UCSD-AML1 (cell line): ENCODE data around the gene TNNI2.
A peak's percentile ranks its signal among the peaks of the same experiment; 100 is the strongest.

Source experiments
- DNase-seq: peaks from one replicate; lab custom pipeline; 2025; ENCODE audit not compliant: unreplicated experiment; lab: John Stamatoyannopoulos, UW

Gene TNNI2

DNA sequence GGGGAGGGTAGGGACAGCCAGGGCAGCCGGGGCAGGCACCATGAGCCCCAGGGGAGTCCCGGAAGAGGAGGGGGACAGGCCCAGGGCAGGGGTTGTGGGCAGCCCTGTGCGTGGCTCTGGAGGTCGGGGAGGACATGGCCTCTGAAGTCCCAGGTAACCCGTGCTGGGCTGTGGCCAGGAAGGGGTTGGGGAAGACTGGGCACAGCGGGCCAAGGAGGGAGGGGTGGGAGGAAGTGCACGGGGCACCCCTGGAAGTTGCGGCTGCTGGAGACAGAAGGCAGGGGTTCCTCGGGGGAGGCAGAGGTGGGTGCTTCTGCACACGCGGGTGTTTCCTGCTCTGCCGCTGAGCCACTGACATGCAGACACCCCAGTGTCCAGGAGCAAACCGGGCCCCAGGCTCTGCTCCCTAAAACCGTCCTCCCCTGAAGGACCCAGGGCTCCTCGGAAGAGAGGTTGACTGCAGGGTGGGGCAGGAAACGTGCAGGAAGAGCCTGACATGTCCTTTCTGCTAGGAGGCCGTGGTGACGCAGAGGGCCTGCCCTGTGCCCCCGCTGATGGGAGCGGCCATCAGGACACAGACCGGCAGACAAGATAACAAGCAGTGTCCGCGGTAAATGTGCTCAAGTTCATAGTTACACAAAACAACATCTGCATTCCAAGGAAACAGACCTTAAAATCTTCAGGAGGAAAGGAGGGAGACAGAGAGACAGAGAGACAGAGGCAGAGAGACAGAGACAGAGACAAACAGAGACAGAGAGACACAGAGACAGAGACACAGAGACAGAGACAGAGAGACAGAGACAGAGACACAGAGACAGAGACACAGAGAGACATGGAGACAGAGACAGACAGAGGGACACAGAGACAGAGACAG is 5.7 kb downstream of the TNNI2 start:
- DNase-seq, result peak; percentile 70

DNA sequence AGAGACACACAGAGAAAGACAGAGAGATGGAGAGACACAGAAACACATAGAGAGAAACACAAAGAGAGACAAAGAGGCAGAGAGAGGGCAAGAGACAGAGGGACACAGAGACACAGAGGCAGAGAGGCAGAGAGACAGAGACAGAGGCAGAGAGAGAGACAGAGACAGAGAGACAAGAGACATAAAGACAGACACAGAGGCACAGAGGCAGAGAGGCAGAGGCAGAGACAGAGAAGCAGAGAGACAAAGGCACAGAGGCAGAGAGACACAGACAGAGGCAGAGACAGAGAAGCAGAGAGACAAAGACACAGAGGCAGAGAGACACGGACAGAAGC is 6.3 kb downstream of the TNNI2 start:
- DNase-seq, result no peak

GRCh38 chr11:1845561-1846452 is 7.0 kb downstream of the TNNI2 start:
- DNase-seq, result no peak

DNA sequence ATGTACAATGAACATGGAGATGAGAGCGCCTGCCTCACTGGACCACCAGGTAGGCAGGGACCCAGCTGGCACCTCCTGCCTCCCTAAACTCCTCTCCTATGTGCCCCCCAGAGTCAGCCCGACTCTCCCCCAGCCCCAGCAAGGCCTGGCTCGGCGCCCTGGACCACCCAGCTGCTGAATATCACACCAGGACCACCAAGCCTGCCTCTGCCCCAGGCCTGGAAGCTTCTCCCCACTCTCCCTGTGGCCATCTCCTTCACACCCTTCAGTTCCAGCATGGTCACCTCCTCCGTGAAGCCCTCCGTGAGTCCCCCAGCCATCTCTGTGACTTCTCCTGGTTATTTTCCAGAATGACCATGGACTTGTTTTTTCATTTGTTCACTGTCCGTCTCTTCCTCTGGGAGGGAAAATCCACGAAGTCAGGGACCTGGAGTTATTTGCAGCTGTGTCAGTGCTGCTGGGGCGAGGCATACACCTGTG is 7.7 kb downstream of the TNNI2 start:
- no peak for DNase-seq

GRCh38 chr11:1847006-1847735 is 8.4 kb downstream of the TNNI2 start:
- no peak for DNase-seq

GRCh38 chr11:1847926-1848639 is 9.3 kb downstream of the TNNI2 start:
- DNase-seq, result no peak

DNA sequence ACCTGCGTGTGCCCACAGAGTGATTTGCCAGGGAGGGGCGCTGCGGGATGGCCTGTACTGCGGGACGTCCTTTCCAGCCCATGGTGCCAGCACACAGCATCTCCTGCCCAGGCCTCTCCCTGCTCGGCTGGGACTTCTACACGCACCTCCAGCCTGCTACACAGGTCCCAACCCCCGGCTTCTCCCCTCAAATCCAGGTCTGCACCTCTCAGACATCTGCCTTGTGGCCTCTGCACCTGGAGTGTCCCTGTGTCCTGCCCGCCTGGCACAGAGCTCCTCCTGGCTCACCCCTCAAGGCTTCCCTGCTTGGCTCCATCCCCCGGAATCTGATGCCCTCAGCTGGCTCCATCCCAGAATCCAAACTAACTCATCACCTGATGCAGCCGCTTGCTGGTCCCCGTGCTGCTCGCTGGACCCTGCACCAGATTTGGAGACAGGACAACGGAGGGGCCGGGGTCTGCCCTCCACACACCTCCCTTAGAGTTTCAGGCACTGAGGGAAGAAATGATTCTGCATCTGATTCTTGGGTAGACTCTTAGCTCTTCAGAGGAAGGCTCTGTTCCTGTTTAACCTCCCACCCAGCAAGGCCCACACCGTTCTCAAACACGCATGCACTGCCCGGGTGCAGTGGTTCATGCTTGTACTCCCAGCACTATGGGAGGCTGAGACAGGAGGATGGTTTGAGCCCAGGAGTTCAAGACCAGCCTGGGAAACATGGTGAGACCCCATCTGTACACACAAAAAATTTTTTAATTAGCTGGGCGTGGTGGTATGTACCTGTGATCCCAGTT is 10.1 kb downstream of the TNNI2 start:
- DNase-seq, result no peak

- DNase-seq, result no peak
Observed at GRCh38 chr11:1851468-1852180, 12.8 kb downstream of the TNNI2 start.

GRCh38 chr11:1852271-1852876 is 13.6 kb downstream of the TNNI2 start:
- no peak for DNase-seq

DNA sequence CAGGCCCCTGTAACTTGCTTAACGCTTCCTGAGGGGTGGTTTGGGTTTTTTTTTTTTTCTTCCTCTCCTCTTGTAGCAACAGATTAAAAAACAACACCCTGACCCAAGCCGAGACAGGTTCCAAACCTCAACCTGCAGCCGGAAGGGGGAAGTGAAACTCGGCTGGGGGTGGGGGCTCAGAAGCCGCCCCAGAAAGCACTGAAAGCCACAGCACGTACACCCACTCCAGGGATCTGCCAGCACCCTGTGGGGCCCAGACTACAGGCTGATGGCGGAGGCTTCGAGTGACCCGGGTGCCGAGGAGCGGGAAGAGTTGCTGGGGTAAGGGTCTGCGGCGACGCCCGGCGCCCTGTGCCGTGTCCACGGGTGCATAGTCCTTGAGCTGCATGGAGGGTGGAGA is 14.1 kb downstream of the TNNI2 start, which contains the start of gene LSP1:
Gene LSP1 (plus strand): TSS at position 208 of the 400 bp plus-strand sequence. CDS start 61 bp downstream, at position 269.
- peak; percentile 56 for DNase-seq

- no peak for DNase-seq
Observed at GRCh38 chr11:1853376-1854131, 14.8 kb downstream of the TNNI2 start.

DNA sequence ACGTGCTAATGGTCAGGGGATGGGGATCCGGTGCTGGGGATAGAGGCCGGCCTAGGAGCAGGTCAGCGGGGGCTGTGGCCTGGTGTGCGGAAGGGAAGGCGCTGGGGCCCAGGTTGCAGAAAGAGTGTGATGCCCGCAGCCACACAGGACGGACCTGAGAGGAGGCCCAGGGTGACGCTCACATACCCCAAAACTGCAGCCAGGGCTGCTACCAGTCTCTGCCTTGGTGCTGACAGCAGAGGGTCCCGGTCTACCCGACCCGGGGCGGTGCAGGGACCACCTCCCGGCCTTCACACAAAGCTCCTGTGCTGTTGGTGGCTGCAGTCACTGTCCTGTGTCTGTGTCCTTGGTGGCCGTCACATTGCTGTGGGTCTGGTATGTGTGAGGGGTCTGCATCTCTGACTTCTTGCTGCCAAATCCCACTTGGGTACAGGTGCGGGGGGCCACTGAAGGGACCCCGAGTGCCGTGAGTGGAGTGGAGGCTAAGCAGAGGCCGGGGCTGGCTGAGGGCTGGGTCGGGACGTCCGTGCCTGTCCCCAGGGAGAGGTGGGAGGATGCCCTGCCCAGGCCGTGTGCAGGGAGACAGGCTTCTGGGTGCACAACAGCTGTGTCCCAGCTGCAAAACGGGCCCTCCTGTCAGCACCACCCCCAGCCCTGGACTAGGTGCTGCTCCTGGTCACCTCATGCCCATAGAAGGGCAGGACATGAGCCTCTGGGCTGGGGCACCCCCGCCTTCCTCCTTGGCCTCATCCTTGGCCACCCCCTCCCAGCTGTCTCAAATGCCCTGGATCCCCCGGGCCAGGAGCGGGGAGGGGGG is 15.6 kb downstream of the TNNI2 start:
- DNase-seq, result no peak

DNA sequence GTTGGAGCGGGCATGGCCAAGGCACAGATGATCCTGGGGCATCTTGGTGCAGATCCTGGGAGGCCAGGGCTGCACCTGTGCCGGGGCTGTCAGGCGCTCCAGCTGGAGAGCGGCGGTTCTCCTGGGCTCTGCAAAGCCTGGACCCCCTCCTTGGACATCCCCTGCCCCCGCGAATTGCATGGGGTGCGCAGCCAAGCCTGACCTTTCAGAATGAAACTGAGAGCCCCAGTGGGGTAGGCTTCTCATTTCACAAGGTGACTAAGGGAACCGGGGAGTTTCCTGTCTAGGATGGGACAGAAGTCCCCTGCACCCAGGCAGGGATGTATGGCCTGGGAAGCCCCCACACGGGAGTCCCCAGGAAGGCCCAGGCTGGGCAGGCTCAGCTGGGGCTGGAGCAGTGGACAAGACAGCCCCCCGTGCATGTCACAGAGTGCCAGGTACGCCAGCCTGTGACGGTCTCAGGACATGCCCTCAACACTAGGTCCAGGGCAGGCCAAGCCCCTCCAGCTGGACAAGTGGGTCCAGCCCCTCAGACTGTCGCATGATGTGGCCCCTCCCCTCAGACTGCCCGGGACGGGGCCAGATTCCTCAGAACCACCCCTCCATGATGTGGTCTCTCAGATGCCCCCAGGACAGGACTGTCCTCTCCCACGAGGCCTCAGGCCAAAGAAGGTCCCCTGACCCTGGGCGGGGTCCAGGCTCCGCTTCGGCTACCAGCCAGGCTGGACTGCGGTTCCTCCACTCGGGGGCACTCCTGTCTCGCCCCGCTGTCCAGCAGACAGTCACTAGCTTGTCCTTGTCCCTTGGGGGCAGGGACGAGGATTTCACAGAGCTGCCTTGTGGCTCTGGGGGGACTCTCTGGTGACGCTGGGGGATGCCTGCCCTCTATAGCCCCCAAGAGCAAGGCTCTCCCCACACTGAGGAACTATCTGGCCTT is 16.4 kb downstream of the TNNI2 start:
- no peak for DNase-seq

DNA sequence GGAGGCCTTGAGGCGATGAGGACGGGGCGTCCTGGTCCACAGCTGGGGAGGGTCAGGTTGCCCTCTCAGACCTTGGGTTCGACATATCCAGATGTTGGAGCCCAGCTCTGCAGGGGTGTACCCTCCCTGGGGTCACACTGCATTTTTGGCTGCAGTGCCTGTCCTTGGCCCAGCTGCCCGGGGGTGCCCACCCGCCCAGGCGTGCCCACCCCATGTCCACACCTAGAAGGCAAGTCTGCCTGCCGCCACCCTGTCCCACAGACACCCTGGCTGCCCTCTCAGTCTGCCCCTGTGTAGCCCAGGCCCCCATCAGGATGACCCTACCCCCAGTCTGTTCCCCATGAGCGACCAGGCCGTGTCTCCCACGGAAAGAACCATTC is 17.1 kb downstream of the TNNI2 start:
- no peak for DNase-seq

DNA sequence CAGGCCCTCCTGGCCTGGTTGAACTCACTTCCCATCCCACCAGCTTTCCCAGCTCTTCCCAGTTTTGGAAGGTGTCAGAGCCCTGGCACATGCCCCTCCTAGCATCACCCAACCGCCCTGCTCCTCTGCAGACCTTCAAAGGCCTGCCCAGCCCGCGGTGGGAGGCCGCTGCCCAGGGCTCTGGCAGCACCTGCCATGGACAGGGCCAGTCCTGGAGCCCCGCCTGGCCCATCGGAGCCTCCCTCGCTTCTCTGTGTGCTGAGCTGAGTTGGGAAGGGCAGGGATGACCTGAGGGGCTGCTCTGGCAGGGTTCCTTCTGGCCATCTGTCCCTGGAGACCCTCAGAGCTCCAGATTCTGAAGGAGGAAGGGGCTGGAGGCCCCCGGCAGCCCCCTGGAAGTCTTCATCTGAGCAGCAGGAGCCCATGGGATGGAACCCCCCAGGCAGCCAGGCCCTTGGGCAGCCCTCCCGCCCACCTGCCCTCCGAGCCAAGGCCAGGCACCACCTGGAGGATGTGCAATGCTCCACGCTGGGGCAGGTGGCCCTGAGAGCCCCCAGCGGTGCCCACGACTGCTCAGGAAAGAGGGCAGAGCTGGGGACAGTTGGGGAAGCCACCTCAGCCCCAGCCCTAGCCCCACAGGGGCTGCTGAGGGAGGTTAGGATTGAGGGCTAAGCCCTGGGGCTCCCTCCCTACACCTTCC is 17.7 kb downstream of the TNNI2 start:
- DNase-seq, result no peak
